Cerebellar nuclear complex (tissue), 1 donor: ENCODE results near the gene SLC6A12.
"Not testable (repeated sequence)": the region's sequence is repeated elsewhere in the genome, so short reads cannot be mapped to it uniquely, and the experiment has no call there.

Source experiments
- DNase-seq, 2 experiments: peaks; one replicate each; lab custom pipeline; 2025; lab: John Stamatoyannopoulos, UW

SLC6A12 gene

GRCh38 chr12:217029-217428, 3.1 kb upstream of the SLC6A12 start:
- not testable (repeated sequence) for DNase-seq

- no peak for DNase-seq
These were observed 1.2 kb upstream of the SLC6A12 start for GRCh38 chr12:215116-215515.

- no peak for DNase-seq
These were observed 427 bp downstream of the SLC6A12 start for GRCh38 chr12:213527-213932.

DNA sequence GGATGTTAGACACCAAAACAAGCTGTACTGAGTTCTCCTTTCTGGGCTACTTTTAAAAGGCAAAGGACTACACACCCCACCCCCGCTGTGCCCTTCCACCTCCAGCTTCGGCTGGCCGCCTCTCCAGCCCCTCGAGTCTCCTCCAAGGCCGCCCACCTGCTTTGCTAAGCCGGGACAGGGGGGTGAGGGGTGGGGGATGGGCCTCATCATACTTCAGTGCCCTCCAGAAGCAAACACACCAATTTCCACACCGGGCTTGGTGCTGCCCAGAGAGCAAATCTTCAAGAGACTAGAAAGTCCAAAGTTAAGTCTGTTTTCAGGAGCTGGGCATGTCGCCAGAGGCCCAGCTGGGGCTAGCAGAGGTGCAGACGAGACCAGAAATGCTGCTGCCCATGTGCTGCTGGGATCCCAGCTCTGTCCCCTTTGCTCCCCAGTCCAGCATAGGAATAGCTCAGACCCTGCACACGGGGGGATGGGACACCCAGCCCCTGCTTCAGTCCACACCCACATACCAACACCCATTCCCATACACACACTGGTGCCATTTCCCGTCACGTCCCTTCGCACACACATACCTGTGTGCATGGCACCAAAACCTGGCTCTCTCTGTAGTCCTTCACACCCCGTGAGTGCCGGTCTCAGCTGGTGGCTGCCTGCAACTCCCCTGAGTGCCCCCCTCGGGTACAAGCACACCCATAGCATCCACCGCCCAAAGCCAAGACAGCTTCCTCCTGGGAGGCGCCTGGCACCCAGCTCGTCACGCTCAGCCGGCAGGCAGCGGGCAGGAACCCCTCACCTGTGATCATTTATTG, 1.0 kb downstream of the SLC6A12 start:
- no peak for DNase-seq

DNA sequence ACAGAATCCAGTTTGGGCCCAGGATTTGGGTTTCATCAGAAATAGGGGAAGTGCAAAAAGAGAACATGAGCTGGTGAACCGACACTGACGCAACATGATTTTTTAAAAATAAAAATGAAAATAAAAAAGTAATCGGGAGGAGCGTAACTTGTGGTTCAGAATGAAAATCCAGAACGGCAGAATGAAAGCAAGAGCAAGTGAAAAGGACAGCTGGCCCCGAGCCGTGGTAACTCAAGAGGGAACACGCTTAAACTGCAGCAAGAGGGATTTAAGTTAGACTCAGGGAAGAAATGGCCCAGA, 1.6 kb downstream of the SLC6A12 start:
- no peak for DNase-seq

DNA sequence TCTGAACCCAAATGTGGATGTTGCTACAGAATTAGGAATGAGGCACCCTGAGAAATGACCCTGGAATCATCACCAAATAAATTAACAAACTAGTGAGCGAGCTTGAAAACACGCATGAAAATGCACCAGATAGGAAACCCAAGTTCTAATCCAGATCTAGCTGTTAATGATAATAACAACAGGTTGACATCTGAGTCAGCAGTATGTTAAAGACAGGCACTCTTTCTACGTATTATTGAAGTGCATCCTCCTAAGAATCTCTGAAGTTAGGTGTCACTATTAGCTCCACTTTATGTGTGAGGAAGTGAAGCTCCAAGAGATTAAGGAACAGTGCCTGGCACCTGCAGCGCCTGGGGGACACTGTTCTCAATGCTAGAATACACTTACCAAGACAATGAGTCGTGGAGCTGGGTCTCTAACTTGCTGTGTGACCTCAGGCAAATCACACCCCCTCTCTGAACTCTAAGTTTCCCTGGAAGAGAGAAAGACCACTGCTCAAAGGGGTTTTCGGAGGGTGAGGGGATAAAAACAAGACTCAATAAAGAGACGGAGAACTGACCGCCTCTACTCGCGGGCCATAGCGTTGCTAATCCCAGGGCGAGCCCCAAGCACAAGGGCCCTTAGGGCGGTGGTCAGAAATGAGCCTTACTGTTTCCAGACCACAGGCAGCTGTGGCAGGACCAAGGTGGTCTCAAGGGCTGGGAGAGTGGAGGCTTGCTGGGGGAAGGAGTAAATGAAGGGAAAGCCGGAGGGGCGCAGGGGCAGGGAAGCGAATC, 2.1 kb downstream of the SLC6A12 start:
- DNase-seq = no peak

DNA sequence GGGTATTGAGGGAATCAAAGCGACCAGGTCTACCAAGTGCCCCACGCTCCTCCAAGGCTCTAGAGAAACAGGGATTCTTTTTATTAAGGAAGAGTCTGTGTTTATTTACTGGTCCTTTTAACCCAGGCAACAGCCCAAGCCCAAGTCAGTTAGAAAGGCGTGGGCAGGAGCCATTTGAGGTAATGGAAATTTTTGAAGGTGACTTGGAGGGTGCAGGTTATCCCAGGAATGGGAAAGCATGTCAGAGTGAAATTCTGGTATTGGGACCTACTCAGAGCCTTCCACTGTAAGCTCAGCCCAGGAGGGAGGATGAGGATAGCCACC, 2.9 kb downstream of the SLC6A12 start:
- DNase-seq = no peak

DNA sequence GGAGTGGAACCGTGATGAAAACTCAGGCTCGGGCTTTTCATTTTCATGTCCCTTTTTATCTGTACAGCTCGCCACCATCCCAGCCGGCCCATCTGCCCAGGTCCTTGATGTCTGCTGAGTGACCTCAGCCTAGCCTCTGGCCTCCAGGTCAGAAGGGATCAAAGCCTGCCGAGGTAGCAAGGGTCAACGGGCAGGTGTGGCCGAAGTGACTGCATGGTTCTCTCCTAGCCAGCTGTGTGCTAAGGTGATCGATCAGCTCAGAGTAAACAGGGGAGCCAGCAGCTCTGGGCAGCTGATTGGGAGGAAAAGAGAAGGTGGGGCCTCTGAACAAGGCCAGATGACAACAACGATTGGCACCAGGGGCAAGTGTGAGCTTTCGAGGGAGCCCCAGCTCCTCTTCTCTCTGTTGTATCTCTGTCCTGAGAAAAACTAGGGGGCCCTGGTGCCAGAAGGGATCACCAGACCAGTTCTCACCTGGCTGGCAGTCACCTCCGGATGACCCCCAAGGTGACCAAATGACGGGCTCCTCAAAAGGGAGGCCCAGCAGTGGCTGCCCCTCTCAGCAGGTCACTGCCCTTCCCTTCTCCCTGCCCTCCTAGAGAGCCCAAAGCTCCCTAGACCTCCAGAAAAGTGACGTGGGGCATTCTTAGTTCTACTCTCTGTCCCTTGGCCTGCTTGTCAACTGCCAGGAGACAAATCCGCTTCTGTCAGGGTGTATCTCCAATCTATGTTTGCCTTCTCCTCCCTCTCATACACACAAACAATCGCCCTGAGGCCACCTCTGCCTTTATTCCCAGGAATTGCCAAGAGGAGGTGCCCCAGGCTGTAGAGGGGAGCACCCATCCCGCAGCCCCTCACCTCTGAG, 3.4 kb downstream of the SLC6A12 start:
- no peak for DNase-seq

DNA sequence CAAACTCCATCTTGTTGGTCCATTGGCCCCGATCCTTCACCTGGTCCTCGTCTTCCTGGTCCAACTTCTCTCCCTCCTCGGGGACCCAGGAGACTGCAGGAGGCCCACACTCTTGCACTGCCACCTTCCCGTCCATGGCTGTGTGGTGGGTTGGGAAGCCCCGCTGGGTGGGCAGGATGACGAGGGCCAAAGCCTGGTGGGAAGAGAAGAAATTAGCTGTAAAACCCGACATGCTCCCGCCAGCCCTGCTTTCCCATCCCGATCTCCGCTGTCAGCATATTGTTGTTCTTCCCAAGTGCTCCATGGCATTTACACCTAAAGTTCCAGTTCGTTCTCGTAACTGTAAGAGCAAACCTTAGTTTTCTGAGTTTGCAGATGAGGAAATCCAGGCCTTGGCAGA, 4.1 kb downstream of the SLC6A12 start:
- no peak for DNase-seq

DNA sequence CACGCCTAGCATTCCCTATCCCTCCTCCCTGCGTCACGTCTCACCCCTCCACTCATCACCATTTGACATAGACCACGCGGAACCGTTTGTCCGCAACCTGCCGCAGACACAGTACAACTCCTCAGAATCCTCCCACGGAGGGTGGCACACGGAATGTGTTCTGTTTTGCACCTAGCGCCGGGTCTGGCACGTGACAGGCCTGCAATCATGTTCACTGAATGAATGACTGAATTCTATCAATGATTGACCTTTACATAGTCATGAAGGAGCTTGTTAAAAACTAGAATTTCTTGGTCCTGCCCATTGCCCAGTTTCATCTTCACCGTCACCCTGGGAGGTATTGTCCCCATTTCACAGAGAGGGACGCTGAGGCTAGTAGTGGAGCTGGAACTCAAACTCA, 4.7 kb downstream of the SLC6A12 start:
- DNase-seq = no peak

GRCh38 chr12:208813-209212, 5.1 kb downstream of the SLC6A12 start:
- DNase-seq = no peak

- no peak for DNase-seq
These were observed 6.2 kb downstream of the SLC6A12 start for GRCh38 chr12:207804-208203.

- no peak for DNase-seq
These were observed 7.1 kb downstream of the SLC6A12 start for GRCh38 chr12:206746-207440.

- no peak for DNase-seq
These were observed 8.9 kb downstream of the SLC6A12 start for GRCh38 chr12:205026-205425.

DNA sequence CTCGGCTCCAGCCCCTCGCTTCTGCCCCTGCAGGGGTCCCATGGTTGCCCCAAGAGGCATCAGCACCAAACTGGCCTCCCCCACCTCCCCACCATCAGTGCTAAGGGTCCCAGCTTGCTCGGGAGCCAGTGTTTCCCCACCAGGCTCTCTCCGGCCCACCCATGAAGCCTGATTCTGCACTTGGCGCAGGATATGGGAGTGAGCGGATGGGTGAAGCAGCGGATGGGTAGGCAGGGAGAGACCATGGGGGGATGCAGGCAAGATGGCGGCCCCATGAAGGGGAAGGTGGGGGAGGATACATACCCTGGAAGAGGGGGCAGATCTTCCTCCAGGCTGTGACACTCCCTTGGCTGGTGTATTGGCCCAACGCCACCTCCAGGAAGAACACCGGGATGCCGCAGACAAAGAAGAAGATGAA, 9.7 kb downstream of the SLC6A12 start:
- DNase-seq = no peak

- no peak for DNase-seq
These were observed 10.3 kb downstream of the SLC6A12 start for GRCh38 chr12:203462-204260.

GRCh38 chr12:203074-203461, 10.9 kb downstream of the SLC6A12 start:
- no peak for DNase-seq

- peak; percentile 30 to 75 for DNase-seq
These were observed 11.8 kb downstream of the SLC6A12 start for GRCh38 chr12:202081-202731.

DNA sequence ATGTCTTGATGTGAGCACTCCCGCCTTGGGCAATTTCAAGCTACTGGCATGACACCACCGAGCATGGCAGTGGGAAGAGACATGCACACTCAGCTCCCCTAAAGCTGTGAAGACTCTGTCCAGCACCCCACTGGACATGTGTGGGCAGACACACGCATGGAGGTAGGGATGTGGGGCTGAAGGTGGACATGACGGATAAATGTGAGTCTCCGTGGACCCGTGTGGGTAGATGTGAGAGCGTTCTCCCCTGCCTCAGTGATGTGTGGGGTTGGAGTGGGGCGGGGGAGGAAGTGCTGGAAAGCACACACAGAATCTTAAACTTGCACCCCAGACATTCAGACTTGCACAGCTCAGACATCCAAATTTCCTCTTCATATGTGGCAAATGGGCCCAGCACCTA, 12.6 kb downstream of the SLC6A12 start:
- DNase-seq = no peak

GRCh38 chr12:198705-199104, 15.3 kb downstream of the SLC6A12 start:
- DNase-seq = no peak
